GM18873 (cell line): ENCODE measurements around the gene CCDC144A.
"Not testable (repeated sequence)": the region's sequence is repeated elsewhere in the genome, so short reads cannot be mapped to it uniquely, and the experiment has no call there.

Source experiments
- ATAC-seq: cut with Tn5 transposase; IDR thresholded peaks from one replicate; pipeline ENCODE4 v1.9.1; 2021; ENCODE audit warnings: mild to moderate bottlenecking, moderate library complexity, moderate number of reproducible peaks; ENCODE audit not compliant: unreplicated experiment, low FRiP score

CCDC144A gene

GRCh38 chr17:16818340-16818739 is 128.3 kb downstream of the CCDC144A start:
- no peak for ATAC-seq

DNA sequence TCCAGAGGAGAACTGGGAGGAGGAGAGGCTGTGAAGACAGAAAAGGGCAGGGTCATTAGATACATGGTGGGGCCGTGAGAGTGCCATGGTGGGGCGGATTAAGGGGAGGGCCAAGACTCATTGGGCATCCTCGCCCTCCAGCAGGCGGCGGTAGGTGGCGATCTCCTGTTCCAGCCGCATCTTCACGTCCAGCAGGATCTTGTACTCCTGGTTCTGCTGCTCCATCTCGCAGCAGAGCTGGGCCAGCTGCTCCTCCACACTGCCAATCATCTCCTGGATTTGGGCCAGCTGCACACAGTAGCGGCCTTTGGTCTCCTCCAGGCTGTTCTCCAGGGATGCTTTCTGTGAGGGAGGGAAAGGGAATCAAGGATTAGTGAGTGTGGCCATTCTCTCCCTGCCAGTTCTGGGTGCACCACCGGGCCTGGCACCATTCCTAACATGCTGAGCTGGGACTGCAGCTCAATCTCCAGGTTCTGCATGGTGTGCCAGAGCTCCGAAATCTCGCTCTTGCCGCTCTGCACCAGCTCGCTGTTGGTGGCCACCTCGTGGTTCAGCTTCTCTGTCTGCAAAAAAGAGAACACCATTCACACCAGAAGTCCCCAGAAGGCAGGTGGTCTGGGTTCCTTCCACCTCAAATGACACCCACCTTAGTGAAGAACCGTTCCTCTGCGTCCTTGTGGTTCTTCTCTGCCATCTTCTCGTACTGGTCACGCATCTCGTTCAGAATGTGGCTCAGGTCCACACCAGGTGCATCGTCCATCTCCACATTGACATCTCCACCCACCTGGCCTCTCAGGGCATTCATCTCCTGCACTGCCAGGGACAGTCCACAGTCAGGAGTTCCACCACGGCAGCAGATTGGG is 129.0 kb downstream of the CCDC144A start:
- ATAC-seq = no peak

- no peak for ATAC-seq
These were observed 130.3 kb downstream of the CCDC144A start for GRCh38 chr17:16820161-16820877.

- ATAC-seq = no peak
These were observed 131.0 kb downstream of the CCDC144A start for GRCh38 chr17:16820979-16821543.

DNA sequence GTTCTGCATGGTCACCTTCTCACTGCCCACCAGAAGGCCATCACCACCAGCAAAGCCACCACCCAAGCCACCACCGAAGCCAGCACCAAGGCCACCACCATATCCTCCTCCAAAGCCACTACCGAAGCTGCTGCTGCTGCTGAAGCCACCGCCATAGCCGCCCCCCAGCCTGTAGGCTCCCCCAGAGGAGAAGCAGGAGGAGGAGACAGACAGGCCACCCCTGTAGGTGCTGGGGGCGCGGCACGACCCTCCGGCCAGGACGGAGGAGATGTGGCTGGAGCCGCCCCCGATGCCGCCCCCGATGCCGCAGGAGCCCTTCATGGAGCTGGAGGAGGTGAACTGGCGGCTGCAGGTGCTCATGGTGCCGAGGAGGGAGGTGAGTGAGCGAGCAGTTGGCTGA is 132.1 kb downstream of the CCDC144A start:
- ATAC-seq = not testable (repeated sequence)

- ATAC-seq = not testable (repeated sequence)
These were observed 133.8 kb downstream of the CCDC144A start for GRCh38 chr17:16823768-16824406.
